ENCODE data around the gene MMP12. TPM values are rescaled to one million over a fixed set of nuclear protein-coding genes. Genes with fewer than 3 reads are reported as not detected.

The MMP12 gene
- total RNA-seq, 1 experiment from 2014 or later, result not detected

GRCh38 chr11:102836290-102836875 lies 38.4 kb downstream of the MMP12 start:
- Mint-ChIP-seq H3K9me3 (no peaks in the 10 kb centered on the region), H3K4me3 (no peak overlapping the region), H3K36me3 (no peaks in the 10 kb centered on the region), H3K27me3 (ENCODE audit: low read depth) (peaks cover 4% of the 10 kb centered on the region; the same call in 1 of the 2 replicates), H3K4me1 (peaks cover 33% of the 10 kb centered on the region), H3K27ac (no peak overlapping the region)
- TF ChIP-seq CDX4 (CRISPR knock-in tag; IDR thresholded peaks at IDR 0.05; ENCODE audit: borderline replicate concordance) (no peak), ZNF121 (CRISPR knock-in tag; IDR thresholded peaks at IDR 0.05) (no peak), TCF7 (CRISPR knock-in tag; IDR thresholded peaks at IDR 0.05; ENCODE audit: low read depth) (no peak), SP1 (CRISPR knock-in tag; conservative IDR thresholded peaks at IDR 0.05) (no peak), MLX (CRISPR knock-in tag; IDR thresholded peaks at IDR 0.05) (no peak), ELF4 (CRISPR knock-in tag; IDR thresholded peaks at IDR 0.05; ENCODE audit: low read depth) (no peak), CREB1 (CRISPR knock-in tag; IDR thresholded peaks at IDR 0.05) (no peak), PREB (CRISPR knock-in tag; IDR thresholded peaks at IDR 0.05; ENCODE audit: borderline replicate concordance) (no peak), ZSCAN18 (CRISPR knock-in tag; IDR thresholded peaks at IDR 0.05) (no peak), ZMAT4 (CRISPR knock-in tag; IDR thresholded peaks at IDR 0.05) (no peak), AFF4 (CRISPR knock-in tag; IDR thresholded peaks at IDR 0.05; ENCODE audit: borderline replicate concordance) (no peak), SMAD4 (CRISPR knock-in tag; IDR thresholded peaks at IDR 0.05) (no peak)
- ATAC-seq (peak; percentile 84), DNase-seq (ENCODE audit: low spot score) (no peak)
- ChIA-PET CTCF (interaction anchor here (0.6 to 1.4 kb wide), 3 partner anchors 19 to 78 kb away, joined by 3 to 4 read pairs (median 3); partner anchors contain the start of gene MMP10), POLR2A (interaction anchor here (0.5 kb wide), 1 partner anchor 718 kb away, joined by 4 read pairs; no protein-coding TSS in a partner anchor)

GRCh38 chr11:102833731-102834130 lies 41.1 kb downstream of the MMP12 start:
- no peak for ATAC-seq
- Mint-ChIP-seq H3K4me3 (no peak overlapping the region), H3K27me3 (ENCODE audit: low read depth) (peaks cover 4% of the 10 kb centered on the region; the same call in 1 of the 2 replicates), H3K4me1 (peaks cover 42% of the 10 kb centered on the region), H3K27ac (no peak overlapping the region), H3K36me3 (no peaks in the 10 kb centered on the region), H3K9me3 (no peaks in the 10 kb centered on the region)
- POLR2A ChIA-PET, result no interaction called here
- CTCF ChIA-PET, result no interaction called here
- no peak for DNase-seq (ENCODE audit: low spot score)
- TF ChIP-seq ZBTB43 (CRISPR knock-in tag; IDR thresholded peaks at IDR 0.05), result no peak
- no peak for TF ChIP-seq PREB (CRISPR knock-in tag; IDR thresholded peaks at IDR 0.05; ENCODE audit: borderline replicate concordance)
- no peak for TF ChIP-seq IRF2 (CRISPR knock-in tag; IDR thresholded peaks at IDR 0.05; ENCODE audit: borderline replicate concordance, low read depth)
- no peak for TF ChIP-seq RELA (CRISPR knock-in tag; IDR thresholded peaks at IDR 0.05; ENCODE audit: borderline replicate concordance)
- no peak for TF ChIP-seq USF2 (CRISPR knock-in tag; IDR thresholded peaks at IDR 0.05)
- TF ChIP-seq RORB (CRISPR knock-in tag; IDR thresholded peaks at IDR 0.05), result no peak
- TF ChIP-seq ZNF423 (CRISPR knock-in tag; IDR thresholded peaks at IDR 0.05), result no peak
- no peak for TF ChIP-seq ETV6 (CRISPR knock-in tag; IDR thresholded peaks at IDR 0.05)
- TF ChIP-seq CREB1 (CRISPR knock-in tag; IDR thresholded peaks at IDR 0.05), result no peak
- no peak for TF ChIP-seq FOXP4 (CRISPR knock-in tag; IDR thresholded peaks at IDR 0.05)
